H9 (cell line): ENCODE measurements around the gene CDK14. TPM values are rescaled to one million over a fixed set of nuclear protein-coding genes. Genes with fewer than 3 reads are reported as not detected.

Source experiments
- DNase-seq: peaks from one replicate; pipeline ENCODE4 v3.0.0-alpha.2; 2017
- H2AFZ ChIP-seq: one replicate; pipeline ENCODE4 v1.6.1; 2013; ENCODE audit warnings: mild to moderate bottlenecking, low read length, control low read depth, moderate library complexity
- H2AK5ac ChIP-seq: 2 replicates; pipeline ENCODE4 v1.6.1; 2013; ENCODE audit warnings: low read length, control low read depth, mixed read lengths; ENCODE audit not compliant: insufficient read length
- H2BK120ac ChIP-seq: one replicate; pipeline ENCODE4 v1.6.1; 2013; ENCODE audit warnings: low read depth, mild to moderate bottlenecking, low read length, control low read depth, inconsistent platforms; ENCODE audit not compliant: poor library complexity, severe bottlenecking
- H2BK12ac ChIP-seq: 2 replicates; pipeline ENCODE4 v1.6.1; 2013; ENCODE audit warnings: low read length, control low read depth, mixed read lengths, low read depth; ENCODE audit not compliant: insufficient read length
- H2BK15ac ChIP-seq: 2 replicates; pipeline ENCODE4 v1.6.1; 2013; ENCODE audit warnings: low read depth, low read length, control low read depth
- H2BK20ac ChIP-seq: one replicate; pipeline ENCODE4 v1.6.1; 2013; ENCODE audit warnings: low read depth, mild to moderate bottlenecking, low read length, control low read depth, inconsistent platforms; ENCODE audit not compliant: poor library complexity, severe bottlenecking
- H2BK5ac ChIP-seq: 2 replicates; pipeline ENCODE4 v1.6.1; 2013; ENCODE audit warnings: low read length, control low read depth, mixed read lengths; ENCODE audit not compliant: insufficient read length
- H3K14ac ChIP-seq: 2 replicates; pipeline ENCODE4 v1.6.1; 2013; ENCODE audit warnings: low read length, control low read depth; ENCODE audit not compliant: insufficient read depth
- H3K18ac ChIP-seq: 2 replicates; pipeline ENCODE4 v1.6.1; 2013; ENCODE audit warnings: low read depth, mild to moderate bottlenecking, mixed read lengths, low read length, control low read depth; ENCODE audit not compliant: insufficient read length
- H3K23ac ChIP-seq: 2 replicates; pipeline ENCODE4 v1.6.1; 2013; ENCODE audit warnings: low read length, control low read depth, mixed read lengths, low read depth; ENCODE audit not compliant: insufficient read length
- H3K23me2 ChIP-seq: 2 replicates; pipeline ENCODE4 v1.6.1; 2013; ENCODE audit warnings: low read depth, mild to moderate bottlenecking, mixed read lengths, low read length, control low read depth; ENCODE audit not compliant: insufficient read length, poor library complexity, severe bottlenecking
- H3K27ac ChIP-seq: 2 replicates; pipeline ENCODE4 v1.5.1; 2013; ENCODE audit warnings: low read length, control low read depth, mixed read lengths, low read depth; ENCODE audit not compliant: insufficient read length
- H3K27me3 ChIP-seq: 2 replicates; pipeline ENCODE4 v1.6.1; 2013; ENCODE audit warnings: low read length, control low read depth, inconsistent platforms; ENCODE audit not compliant: insufficient read depth
- H3K4ac ChIP-seq: 2 replicates; pipeline ENCODE4 v1.6.1; 2013; ENCODE audit warnings: low read depth, mild to moderate bottlenecking, control low read depth, inconsistent platforms, low read length, moderate library complexity
- H3K4me1 ChIP-seq: 2 replicates; pipeline ENCODE4 v1.6.1; 2013; ENCODE audit warnings: low read length, control low read depth, inconsistent platforms; ENCODE audit not compliant: insufficient read depth
- H3K4me2 ChIP-seq: 2 replicates; pipeline ENCODE4 v1.6.1; 2013; ENCODE audit warnings: low read length, control low read depth, mixed read lengths; ENCODE audit not compliant: insufficient read length, insufficient read depth
- H3K56ac ChIP-seq: 2 replicates; pipeline ENCODE4 v1.6.1; 2013; ENCODE audit warnings: low read depth, mild to moderate bottlenecking, mixed read lengths, low read length, control low read depth; ENCODE audit not compliant: insufficient read length
- H3K79me1 ChIP-seq: 2 replicates; pipeline ENCODE4 v1.6.1; 2013; ENCODE audit warnings: low read depth, mild to moderate bottlenecking, moderate library complexity, low read length, control low read depth, inconsistent platforms; ENCODE audit not compliant: insufficient read depth, poor library complexity, severe bottlenecking
- H3K79me2 ChIP-seq: 2 replicates; pipeline ENCODE4 v1.6.1; 2013; ENCODE audit warnings: low read length, control low read depth, inconsistent platforms; ENCODE audit not compliant: insufficient read depth
- H3K9ac ChIP-seq: 2 replicates; pipeline ENCODE4 v1.6.1; 2013; ENCODE audit warnings: low read length, control low read depth, mixed read lengths; ENCODE audit not compliant: insufficient read length; ENCODE audit errors: extremely low read depth
- H3K9me3 ChIP-seq: one replicate; pipeline ENCODE4 v1.6.1; 2013; ENCODE audit warnings: low read depth, low read length, inconsistent platforms; ENCODE audit not compliant: control insufficient read depth
- H3T11ph ChIP-seq: one replicate; pipeline ENCODE4 v1.6.1; 2013; ENCODE audit warnings: mild to moderate bottlenecking, low read length, control low read depth, inconsistent platforms
- H4K20me1 ChIP-seq: one replicate; pipeline ENCODE4 v1.6.1; 2013; ENCODE audit not compliant: control insufficient read depth, insufficient read length, insufficient read depth
- H4K5ac ChIP-seq: 2 replicates; pipeline ENCODE4 v1.6.1; 2013; ENCODE audit warnings: low read depth, mild to moderate bottlenecking, mixed read lengths, low read length, control low read depth; ENCODE audit not compliant: insufficient read length
- H4K8ac ChIP-seq: replicated peaks from 2 replicates; pipeline ENCODE4 v1.6.1; 2013; ENCODE audit warnings: low read length, control low read depth, mixed read lengths, low read depth; ENCODE audit not compliant: insufficient read length
- H4K91ac ChIP-seq: 2 replicates; pipeline ENCODE4 v1.6.1; 2013; ENCODE audit warnings: low read depth, mild to moderate bottlenecking, moderate library complexity, mixed read lengths, low read length, control low read depth; ENCODE audit not compliant: insufficient read length
- H3K27ac Mint-ChIP-seq, 3 experiments: 2 replicates in 2 of 3; 3 replicates in 1 of 3; pipeline ENCODE4 v1.8.0; 2020 to 2021; ENCODE audit warnings: mixed read lengths in 3 of 3, mild to moderate bottlenecking in 1 of 3, moderate library complexity in 1 of 3
- H3K27me3 Mint-ChIP-seq: 2 replicates; pipeline ENCODE4 v1.8.0; 2021; ENCODE audit warnings: low read depth, mild to moderate bottlenecking, moderate library complexity, mixed read lengths
- H3K36me3 Mint-ChIP-seq, 3 experiments: 2 replicates in 2 of 3; 3 replicates in 1 of 3; pipeline ENCODE4 v1.8.0; 2020 to 2021; ENCODE audit warnings: low read depth in 3 of 3, mixed read lengths in 3 of 3; ENCODE audit not compliant: insufficient read depth in 1 of 3
- H3K4me1 Mint-ChIP-seq, 2 experiments: 2 replicates each; pipeline ENCODE4 v1.8.0; 2020; ENCODE audit warnings: mixed read lengths in 2 of 2
- H3K4me3 Mint-ChIP-seq, 2 experiments: 2 replicates in 1 of 2; 3 replicates in 1 of 2; pipeline ENCODE4 v1.8.0; 2020 to 2021; ENCODE audit warnings: mild to moderate bottlenecking in 2 of 2, mixed read lengths in 2 of 2, moderate library complexity in 1 of 2
- H3K9me3 Mint-ChIP-seq, 2 experiments: 2 replicates in 1 of 2; 3 replicates in 1 of 2; pipeline ENCODE4 v1.8.0; 2020; ENCODE audit warnings: mild to moderate bottlenecking in 2 of 2, mixed read lengths in 2 of 2, moderate library complexity in 1 of 2
- CTCF ChIP-seq: fragments of 200-600 bp; sonication (generic); conservative IDR thresholded peaks from 3 replicates; pipeline ENCODE4 v1.8.0; 2021; ENCODE audit warnings: antibody characterized with exemption, mild to moderate bottlenecking
- WGBS: extraction: QIAGEN DNeasy Blood & Tissue Kit; methylation state at CpG from one replicate; pipeline ENCODE4 v1.1.7; 2013; ENCODE audit warnings: missing lambda C conversion rate, low lambda C conversion rate, mixed read lengths; ENCODE audit not compliant: insufficient read length; ENCODE audit errors: extremely low coverage; 5-methylcytosine and 5-hydroxymethylcytosine counted together
- total RNA-seq: library from RNA; stranded (reverse); gene quantifications from 2 replicates; pipeline ENCODE4 v1.2.1, GENCODE V29; 2021

CDK14 gene
- total RNA-seq, 1 experiment from 2014 or later, result 23.9 TPM

- H3K9me3 ChIP-seq, result no peaks in the 10 kb centered on the region
- H3K4me1 Mint-ChIP-seq, result no peaks in the 10 kb centered on the region
- no peak overlapping the region for H2BK120ac ChIP-seq
- no peaks in the 10 kb centered on the region for H3K4me1 ChIP-seq
- H3T11ph ChIP-seq, result no peak overlapping the region
- no peak overlapping the region for H3K56ac ChIP-seq
- no peak overlapping the region for H2BK20ac ChIP-seq
- no peak overlapping the region for H3K4me3 Mint-ChIP-seq
- H3K27me3 ChIP-seq, result no peaks in the 10 kb centered on the region
- no peak for DNase-seq
- no peak overlapping the region for H3K23ac ChIP-seq
- no peaks in the 10 kb centered on the region for H3K36me3 Mint-ChIP-seq
- no peaks in the 10 kb centered on the region for H3K9me3 Mint-ChIP-seq
- no peak overlapping the region for H2BK12ac ChIP-seq
- H3K79me2 ChIP-seq, result no peaks in the 10 kb centered on the region
- H3K4me2 ChIP-seq, result no peak overlapping the region
- no peak overlapping the region for H3K27ac Mint-ChIP-seq
- H4K91ac ChIP-seq, result no peak overlapping the region
- no peak overlapping the region for H3K27ac ChIP-seq
- no peak overlapping the region for H2AFZ ChIP-seq
- TF ChIP-seq CTCF, result no peak
- no peak overlapping the region for H3K18ac ChIP-seq
- H4K20me1 ChIP-seq, result no peaks in the 10 kb centered on the region
- H3K9ac ChIP-seq, result no peak overlapping the region
- no peak overlapping the region for H2BK15ac ChIP-seq
- no peak overlapping the region for H3K4ac ChIP-seq
- no peak overlapping the region for H4K8ac ChIP-seq
- no peak overlapping the region for H3K14ac ChIP-seq
- no CpG with 5 or more reads among the region's 3 CpGs for WGBS
- no peak overlapping the region for H2AK5ac ChIP-seq
- H3K79me1 ChIP-seq, result no peaks in the 10 kb centered on the region
- no peaks in the 10 kb centered on the region for H3K23me2 ChIP-seq
- no peak overlapping the region for H2BK5ac ChIP-seq
- no peak overlapping the region for H4K5ac ChIP-seq
- H3K27me3 Mint-ChIP-seq, result no peaks in the 10 kb centered on the region
Measured at GRCh38 chr7:91080351-91080750, 484.2 kb downstream of the CDK14 start.
